Measurements from ENCODE around the gene LMO2.
"Not testable (repeated sequence)": the region's sequence is repeated elsewhere in the genome, so short reads cannot be mapped to it uniquely, and the experiment has no call there.

The LMO2 gene

GRCh38 chr11:33891714-33892327 lies at the start of gene LMO2:
Gene LMO2, minus strand, starts transcription at chr11:33892076. Its CDS starts 22,360 bp downstream, at chr11:33869716.
- no peak for DNase-seq

DNA sequence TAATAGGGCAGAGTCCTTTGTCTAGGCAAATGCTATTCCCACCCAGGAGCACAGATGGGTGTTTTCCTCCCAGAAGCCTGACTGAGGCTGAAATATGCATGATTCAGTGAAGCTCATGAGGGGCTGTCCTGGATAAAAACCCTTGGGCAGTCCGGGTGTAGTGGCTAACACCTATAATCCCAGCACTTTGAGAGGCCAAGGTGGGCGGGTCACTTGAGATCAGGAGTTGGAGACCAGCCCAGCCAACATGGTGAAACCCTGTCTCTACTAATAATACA lies 48.6 kb upstream of the LMO2 start:
- DNase-seq, result no peak

DNA sequence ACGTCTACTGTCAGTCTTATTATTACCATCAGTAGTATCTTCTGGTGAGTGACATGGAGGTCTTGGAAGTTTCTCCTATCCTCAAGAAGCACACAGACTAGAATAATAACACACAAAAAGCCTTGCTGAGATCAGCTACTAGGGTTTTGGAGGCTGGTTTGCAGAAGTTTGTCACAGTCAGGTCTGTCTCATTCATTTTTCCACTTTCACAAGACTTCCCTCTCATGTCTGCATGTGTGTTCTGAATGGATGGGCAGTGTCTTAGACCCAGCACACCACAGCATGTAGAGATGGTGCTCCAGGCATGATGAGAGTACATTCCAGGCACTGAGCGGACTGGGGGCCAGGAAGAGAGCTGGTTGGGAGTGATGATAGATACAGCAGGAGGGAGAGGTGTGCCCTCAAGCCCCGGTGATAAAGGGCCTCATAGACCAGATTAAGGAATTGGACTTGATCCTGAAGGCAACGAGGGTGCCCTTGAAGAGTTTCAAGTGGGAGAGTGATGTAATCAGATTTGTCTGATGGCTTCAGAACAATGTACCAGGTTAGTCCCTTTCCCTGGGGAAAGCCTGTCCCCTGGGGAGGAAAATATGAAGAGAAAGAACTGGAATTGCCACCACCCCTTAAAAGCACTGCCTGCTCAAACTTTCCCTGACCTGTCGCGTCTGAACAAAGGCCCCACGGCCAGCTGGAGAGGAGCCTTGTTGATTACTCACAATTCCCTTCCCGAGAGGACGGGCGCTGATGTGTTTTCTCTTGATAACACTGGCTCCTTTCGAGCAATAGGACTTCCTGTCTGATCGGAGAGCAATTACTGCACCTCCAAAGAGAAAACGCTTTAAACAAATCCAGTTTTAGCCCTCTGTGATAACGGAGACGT lies 45.1 kb upstream of the LMO2 start:
- DNase-seq, result no peak

- DNase-seq, result no peak
Measured at GRCh38 chr11:33935461-33936456, 43.9 kb upstream of the LMO2 start.

DNA sequence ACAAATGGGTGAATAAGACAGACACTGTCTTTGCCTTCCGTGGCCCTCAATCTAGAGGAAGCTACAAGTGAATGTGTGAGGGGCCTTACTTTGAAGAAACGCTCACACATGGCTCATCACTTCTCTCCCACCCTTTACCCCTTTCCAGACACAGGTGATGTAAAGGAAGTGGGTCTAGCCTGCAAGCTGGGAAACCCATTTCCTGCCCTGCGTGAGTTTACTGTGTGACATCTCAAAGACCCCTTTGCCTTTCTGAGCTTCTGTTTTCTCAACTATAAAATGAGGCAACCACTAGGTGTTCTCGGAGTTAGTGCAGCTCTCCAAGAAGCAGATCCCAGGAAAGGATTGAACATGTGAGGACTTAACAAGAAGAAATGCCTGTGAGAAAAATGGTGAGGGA lies 43.1 kb upstream of the LMO2 start:
- no peak for DNase-seq

DNA sequence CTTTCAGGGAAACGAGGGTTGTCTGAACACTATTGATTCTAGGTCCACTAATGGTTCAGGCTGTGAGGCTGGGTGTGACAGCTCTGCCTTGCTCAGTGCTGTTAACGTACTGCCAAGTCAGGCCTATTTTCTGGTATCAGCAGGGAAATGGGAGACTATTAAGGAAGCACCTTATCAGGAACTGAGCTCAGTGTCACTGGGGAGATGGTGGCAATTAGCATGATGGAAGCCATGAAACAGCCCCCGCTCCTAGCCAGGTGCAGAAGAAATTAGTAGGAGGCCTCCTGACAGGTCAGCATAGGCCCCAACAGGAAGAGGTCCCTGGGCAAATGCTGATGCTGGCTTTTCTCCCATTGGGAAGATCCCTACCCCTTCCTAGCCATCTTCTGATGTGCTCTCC lies 42.6 kb upstream of the LMO2 start:
- DNase-seq, result no peak

DNA sequence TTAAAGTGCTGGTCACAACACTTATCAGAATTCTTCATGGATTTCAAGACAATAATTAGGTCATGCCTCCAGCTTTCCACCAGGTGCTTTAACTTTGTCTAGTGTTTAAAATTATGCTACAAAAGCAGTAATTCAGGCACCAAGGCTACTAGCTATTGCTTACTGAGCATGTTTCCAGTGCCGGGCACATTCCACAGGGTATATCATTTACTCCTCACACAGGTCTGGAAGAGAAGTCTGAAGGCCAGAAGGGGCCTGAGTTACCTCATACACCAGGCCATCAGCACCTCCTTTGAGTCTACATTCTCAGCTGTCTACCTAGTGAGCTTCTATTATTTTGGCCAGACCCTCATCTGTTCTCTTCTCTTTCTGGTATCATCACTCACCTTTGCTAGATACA lies 41.7 kb upstream of the LMO2 start:
- no peak for DNase-seq

GRCh38 chr11:33932721-33933120 lies 40.8 kb upstream of the LMO2 start:
- DNase-seq, result no peak

DNA sequence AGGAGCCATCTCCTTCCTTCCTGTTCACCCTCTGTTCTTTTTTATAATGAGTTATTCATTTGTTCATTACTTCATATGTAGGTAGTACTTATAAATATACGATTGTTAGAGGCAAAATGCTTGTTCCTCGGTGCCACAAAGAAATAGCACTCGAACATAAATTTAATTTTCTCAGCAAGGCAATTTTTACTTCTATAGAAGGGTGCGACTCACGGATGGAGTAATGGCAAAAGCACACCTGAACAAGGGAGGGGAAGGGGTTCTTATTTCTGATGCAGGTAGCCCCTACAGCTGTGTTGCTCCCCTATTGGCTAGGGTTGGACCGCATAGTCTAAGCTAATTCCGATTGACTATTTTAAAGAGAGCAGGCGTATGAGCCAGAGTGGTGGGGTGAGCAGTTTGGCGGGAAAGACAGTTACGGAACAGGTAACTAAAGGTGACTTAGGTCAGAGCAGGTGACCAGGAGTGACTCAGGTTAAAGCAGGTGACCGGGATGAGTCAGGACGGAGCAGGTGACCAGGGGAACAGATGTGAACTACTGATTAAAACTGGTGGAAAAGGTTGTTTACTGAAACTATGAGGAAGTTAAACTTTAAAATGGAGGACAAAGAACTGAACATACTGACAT lies 40.0 kb upstream of the LMO2 start:
- not testable (repeated sequence) for DNase-seq

DNA sequence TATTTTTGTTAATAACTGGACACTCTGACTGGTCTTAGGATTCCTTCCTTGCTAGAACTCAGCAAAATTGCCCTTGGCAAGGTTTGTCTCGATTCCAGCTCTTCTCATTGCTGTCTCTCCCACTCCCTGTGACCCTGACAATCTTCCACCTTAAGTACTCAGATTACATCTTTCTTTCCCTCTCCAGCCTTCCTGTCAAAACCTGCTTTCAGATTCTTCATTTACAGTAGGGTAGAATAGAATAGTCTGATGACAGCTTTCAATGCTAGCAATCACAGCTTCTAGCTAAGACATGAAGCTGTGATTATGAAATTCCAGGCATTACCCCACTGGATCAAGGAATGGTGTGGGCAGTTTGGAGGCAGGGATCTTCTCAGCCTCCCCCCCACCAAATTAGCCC lies 39.2 kb upstream of the LMO2 start:
- DNase-seq, result no peak

GRCh38 chr11:33930317-33931021 lies 38.6 kb upstream of the LMO2 start:
- DNase-seq, result no peak

DNA sequence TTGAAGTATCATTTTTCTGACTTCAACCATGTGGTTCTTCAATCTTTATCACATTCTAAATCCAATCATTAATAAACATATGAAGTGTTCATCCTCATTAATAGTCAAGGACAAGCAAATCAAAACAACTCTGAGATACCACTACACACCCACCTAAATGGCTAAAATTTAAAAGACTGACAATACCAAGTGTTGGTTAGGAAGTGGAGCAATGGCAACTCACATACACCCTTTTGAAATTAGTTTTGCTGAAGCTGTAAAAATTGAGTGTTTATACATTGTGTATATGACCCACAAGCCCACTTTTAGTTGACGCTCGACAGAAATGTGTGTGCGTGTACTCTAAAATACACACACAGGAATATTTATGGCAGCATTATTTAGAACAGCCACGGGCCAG lies 36.7 kb upstream of the LMO2 start:
- DNase-seq, result no peak

DNA sequence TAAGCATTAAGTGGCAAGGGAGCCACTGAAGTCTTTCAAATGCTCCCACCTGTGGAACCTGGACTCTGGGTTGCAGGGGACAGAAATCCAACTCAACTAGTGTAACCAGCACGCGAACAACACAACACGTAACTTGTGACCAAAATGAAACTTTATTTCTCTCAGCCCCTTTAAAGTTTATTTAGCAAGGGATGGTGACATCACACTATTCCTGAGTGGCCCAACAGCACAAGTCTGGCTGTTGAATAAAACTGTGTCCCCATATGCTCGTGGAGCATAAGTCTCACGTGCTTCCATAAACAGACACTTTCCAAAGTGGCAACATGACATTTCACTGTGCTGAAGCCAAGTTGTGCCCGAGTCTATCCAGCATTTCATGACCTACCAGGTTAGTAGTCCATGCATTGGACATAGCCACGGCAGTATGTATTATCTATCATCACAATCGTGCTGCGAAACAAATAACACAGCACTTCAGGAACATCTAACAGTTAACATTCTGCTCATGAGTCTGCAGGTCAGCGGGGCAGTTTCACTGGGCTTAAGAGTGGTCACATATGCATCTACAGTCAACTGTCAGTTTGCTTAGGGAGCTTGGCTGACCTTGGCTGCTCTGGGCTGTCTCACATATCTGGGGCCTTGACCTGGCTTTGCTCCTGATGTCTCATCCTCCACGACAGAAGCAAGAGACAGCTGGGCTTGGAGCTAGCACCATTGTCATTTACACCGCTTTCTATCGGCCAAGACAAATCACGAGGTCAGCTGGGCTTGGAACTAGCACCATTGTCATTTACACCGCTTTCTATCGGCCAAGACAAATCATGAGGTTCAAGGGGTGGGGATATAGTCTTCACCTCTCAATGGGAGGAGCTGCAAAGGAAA lies 35.0 kb upstream of the LMO2 start:
- no peak for DNase-seq

- no peak for DNase-seq
Measured at GRCh38 chr11:33924341-33924740, 32.5 kb upstream of the LMO2 start.

DNA sequence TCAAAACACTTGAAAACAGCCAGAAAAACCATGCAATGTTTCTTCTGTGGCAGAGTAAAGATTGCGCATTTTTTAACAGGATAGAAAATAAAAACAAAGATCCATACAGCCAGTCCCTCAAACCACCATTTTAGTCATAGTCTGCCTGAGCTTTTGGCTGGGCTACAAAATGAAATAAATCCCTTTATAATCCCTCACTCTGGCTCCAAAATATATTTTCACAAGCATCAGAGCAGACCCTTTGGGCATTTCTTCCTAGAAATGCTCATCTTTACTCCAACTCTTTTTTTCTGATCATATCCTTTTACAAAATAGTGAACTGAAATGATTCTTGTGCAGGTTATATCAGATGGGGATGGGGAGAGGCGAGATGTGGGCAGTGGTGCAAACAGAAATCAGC lies 31.8 kb upstream of the LMO2 start:
- DNase-seq, result no peak

- peak; percentile 6 for DNase-seq
Measured at GRCh38 chr11:33920838-33921613, 29.1 kb upstream of the LMO2 start.

GRCh38 chr11:33919645-33920044 lies 27.8 kb upstream of the LMO2 start:
- no peak for DNase-seq

DNA sequence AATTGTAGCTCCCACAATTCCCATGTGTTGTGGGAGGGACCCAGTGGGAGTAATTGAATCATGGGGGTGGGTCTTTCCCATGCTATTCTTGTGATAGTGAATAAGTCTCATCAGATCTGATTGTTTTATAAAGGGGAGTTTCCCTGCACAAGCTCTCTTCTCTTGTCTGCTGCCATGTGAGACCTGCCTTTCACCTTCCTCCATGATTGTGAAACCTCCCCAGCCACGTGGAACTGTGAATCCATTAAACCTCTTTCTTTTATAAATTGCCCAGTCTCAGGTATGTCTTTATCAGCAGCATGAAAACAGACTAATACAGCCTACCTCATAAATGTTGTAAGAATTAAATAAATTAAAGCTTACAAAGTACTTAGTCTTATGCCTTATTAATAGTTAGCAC lies 25.5 kb upstream of the LMO2 start:
- DNase-seq, result not testable (repeated sequence)

- DNase-seq, result no peak
Measured at GRCh38 chr11:33916736-33917135, 24.9 kb upstream of the LMO2 start.

GRCh38 chr11:33915526-33915925 lies 23.6 kb upstream of the LMO2 start:
- DNase-seq, result no peak

GRCh38 chr11:33913991-33914390 lies 22.1 kb upstream of the LMO2 start:
- no peak for DNase-seq

Data from stimulated activated CD4-positive, alpha-beta T cell treated with anti-CD3 and anti-CD28 coated beads, Interleukin-1b, Interleukin-23, amount 100 ng/mL, for 48 hours (primary cell).